HEK293 (cell line): ENCODE results near the gene RALY.

ENCODE experiments used
- CTCF ChIA-PET: fragments of 350-600 bp; formaldehyde crosslinking; extraction: SDS; loops from one replicate; lab custom pipeline; 2021; ENCODE audit warnings: antibody characterized with exemption; lab: Yijun Ruan, JAX
- POLR2A ChIA-PET: fragments of 300-600 bp; formaldehyde crosslinking; extraction: SDS; loops from one replicate; lab custom pipeline; 2020; ENCODE audit warnings: antibody characterized with exemption, inconsistent platforms; lab: Yijun Ruan, JAX
- H3K27ac ChIP-seq: fragments of 200-500 bp; sonication (Bioruptor generic); 2 replicates; pipeline ENCODE4 v1.5.1; 2014; ENCODE audit warnings: low read depth, low read length, control low read depth, inconsistent platforms; ENCODE audit errors: extremely low read depth
- H3K36me3 ChIP-seq, 2 experiments: fragments of 200-500 bp in 1 of 2; sonication (Bioruptor generic) in 1 of 2; 1 replicate in 1 of 2; 2 replicates in 1 of 2; pipeline ENCODE4 v1.5.1; 2014 to 2017; ENCODE audit warnings: inconsistent platforms in 2 of 2, low read length in 2 of 2; ENCODE audit not compliant: control insufficient read depth in 2 of 2, insufficient read depth in 1 of 2
- H3K4me1 ChIP-seq: fragments of 200-500 bp; sonication (Bioruptor generic); 2 replicates; pipeline ENCODE4 v1.5.1; 2014; ENCODE audit warnings: mild to moderate bottlenecking, low read length, inconsistent platforms; ENCODE audit not compliant: control insufficient read depth, insufficient read depth
- H3K4me3 ChIP-seq: 2 replicates; pipeline ENCODE4 v1.5.1; 2011; ENCODE audit warnings: low read depth, mild to moderate bottlenecking, control low read depth, low read length, moderate library complexity
- H3K9me3 ChIP-seq: fragments of 200-500 bp; sonication (Bioruptor generic); 2 replicates; pipeline ENCODE4 v1.5.1; 2014; ENCODE audit warnings: low read depth, low read length, inconsistent platforms; ENCODE audit not compliant: control insufficient read depth, insufficient read depth
- ATF2 ChIP-seq: fragments of 450-650 bp; formaldehyde crosslinking; IDR thresholded peaks from 2 replicates; pipeline ENCODE4 v1.5.1; 2016; ENCODE audit warnings: missing biosample characterization, missing genetic modification characterization, low read depth
- GLI4 ChIP-seq: fragments of 450-650 bp; formaldehyde crosslinking; IDR thresholded peaks from 2 replicates; pipeline ENCODE4 v1.5.1; 2016; ENCODE audit warnings: missing biosample characterization, missing genetic modification characterization
- KLF10 ChIP-seq: fragments of 450-650 bp; IDR thresholded peaks from 2 replicates; pipeline ENCODE4 v1.5.1; 2018; ENCODE audit warnings: missing biosample characterization, mild to moderate bottlenecking, missing genetic modification characterization
- RBAK ChIP-seq: fragments of 450-650 bp; formaldehyde crosslinking; IDR thresholded peaks from 2 replicates; pipeline ENCODE4 v1.5.1; 2016; ENCODE audit warnings: missing biosample characterization, missing genetic modification characterization
- REPIN1 ChIP-seq: fragments of 450-650 bp; formaldehyde crosslinking; IDR thresholded peaks from 2 replicates; pipeline ENCODE4 v1.5.1; 2017; ENCODE audit warnings: missing biosample characterization, missing genetic modification characterization, low read depth
- SP7 ChIP-seq: fragments of 450-650 bp; formaldehyde crosslinking; IDR thresholded peaks from 2 replicates; pipeline ENCODE4 v1.5.1; 2016; ENCODE audit warnings: missing biosample characterization, missing genetic modification characterization
- TCF7L2 ChIP-seq: IDR thresholded peaks from 2 replicates; pipeline ENCODE4 v1.6.1; 2011; ENCODE audit warnings: low read depth, mild to moderate bottlenecking, inconsistent platforms, low read length, moderate library complexity, borderline replicate concordance
- WT1 ChIP-seq: fragments of 450-650 bp; formaldehyde crosslinking; IDR thresholded peaks from 2 replicates; pipeline ENCODE4 v1.5.1; 2016; ENCODE audit warnings: missing biosample characterization, missing genetic modification characterization
- ZBTB48 ChIP-seq: fragments of 450-650 bp; formaldehyde crosslinking; IDR thresholded peaks from 2 replicates; pipeline ENCODE4 v1.5.1; 2016; ENCODE audit warnings: missing biosample characterization, missing genetic modification characterization
- ZFP3 ChIP-seq: fragments of 450-650 bp; formaldehyde crosslinking; IDR thresholded peaks from 2 replicates; pipeline ENCODE4 v1.5.1; 2016; ENCODE audit warnings: low read depth, missing biosample characterization, missing genetic modification characterization
- ZFP69B ChIP-seq: fragments of 450-650 bp; formaldehyde crosslinking; IDR thresholded peaks from 2 replicates; pipeline ENCODE4 v1.5.1; 2016; ENCODE audit warnings: missing biosample characterization, missing genetic modification characterization
- ZIC2 ChIP-seq: fragments of 450-650 bp; formaldehyde crosslinking; IDR thresholded peaks from 2 replicates; pipeline ENCODE4 v1.5.1; 2016; ENCODE audit warnings: missing biosample characterization, missing genetic modification characterization
- ZNF211 ChIP-seq: fragments of 450-650 bp; formaldehyde crosslinking; IDR thresholded peaks from 2 replicates; pipeline ENCODE4 v1.5.1; 2016; ENCODE audit warnings: low read depth, missing biosample characterization, missing genetic modification characterization
- ZNF24 ChIP-seq: fragments of 450-650 bp; formaldehyde crosslinking; IDR thresholded peaks from 2 replicates; pipeline ENCODE4 v1.5.1; 2016; ENCODE audit warnings: missing biosample characterization, missing genetic modification characterization
- ZNF366 ChIP-seq: fragments of 450-650 bp; formaldehyde crosslinking; conservative IDR thresholded peaks from 2 replicates; pipeline ENCODE4 v1.5.1; 2016; ENCODE audit warnings: missing biosample characterization, missing genetic modification characterization
- ZNF433 ChIP-seq: fragments of 450-650 bp; formaldehyde crosslinking; IDR thresholded peaks from 2 replicates; pipeline ENCODE4 v1.5.1; 2016; ENCODE audit warnings: missing biosample characterization, missing genetic modification characterization, low read depth
- ZNF521 ChIP-seq: fragments of 450-650 bp; formaldehyde crosslinking; IDR thresholded peaks from 2 replicates; pipeline ENCODE4 v1.5.1; 2017; ENCODE audit warnings: missing biosample characterization, mild to moderate bottlenecking, missing genetic modification characterization
- ZNF560 ChIP-seq: fragments of 450-650 bp; formaldehyde crosslinking; IDR thresholded peaks from 2 replicates; pipeline ENCODE4 v1.5.1; 2017; ENCODE audit warnings: missing biosample characterization, missing genetic modification characterization, borderline replicate concordance
- ZNF623 ChIP-seq: fragments of 450-650 bp; formaldehyde crosslinking; IDR thresholded peaks from 2 replicates; pipeline ENCODE4 v1.5.1; 2016; ENCODE audit warnings: missing biosample characterization, missing genetic modification characterization
- ZNF624 ChIP-seq: fragments of 450-650 bp; formaldehyde crosslinking; IDR thresholded peaks from 2 replicates; pipeline ENCODE4 v1.5.1; 2017; ENCODE audit warnings: missing biosample characterization, missing genetic modification characterization
- ZNF664 ChIP-seq: fragments of 450-650 bp; formaldehyde crosslinking; IDR thresholded peaks from 2 replicates; pipeline ENCODE4 v1.5.1; 2016; ENCODE audit warnings: missing biosample characterization, missing genetic modification characterization
- ZNF830 ChIP-seq: fragments of 450-650 bp; IDR thresholded peaks from 2 replicates; pipeline ENCODE4 v1.5.0; 2018; ENCODE audit warnings: missing biosample characterization, missing genetic modification characterization, low read depth, mild to moderate bottlenecking, moderate library complexity
- ZXDB ChIP-seq: fragments of 450-650 bp; formaldehyde crosslinking; IDR thresholded peaks from 2 replicates; pipeline ENCODE4 v1.5.1; 2016; ENCODE audit warnings: missing biosample characterization, missing genetic modification characterization
- TF ChIP-seq, protein P1 (sequence below): fragments of 450-650 bp; formaldehyde crosslinking; IDR thresholded peaks from 2 replicates; pipeline ENCODE4 v1.5.1; 2016; ENCODE audit warnings: missing biosample characterization, missing genetic modification characterization, borderline replicate concordance
- TF ChIP-seq, protein P2 (sequence below): fragments of 450-650 bp; formaldehyde crosslinking; IDR thresholded peaks from 2 replicates; pipeline ENCODE4 v1.5.1; 2017; ENCODE audit warnings: missing biosample characterization, mild to moderate bottlenecking, missing genetic modification characterization, moderate library complexity

Gene RALY

GRCh38 chr20:34033903-34034302 is 40.2 kb downstream of the RALY start:
- H3K27ac ChIP-seq, result no peak overlapping the region
- H3K4me1 ChIP-seq, result peaks cover 2% of the 10 kb centered on the region; the same call in 1 of the 2 replicates
- H3K36me3 ChIP-seq, result peaks cover 0 to 26% of the 10 kb centered on the region in 2 experiments; a peak in 2 of 3 replicates
- H3K4me3 ChIP-seq, result no peak overlapping the region
- POLR2A ChIA-PET, result no interaction called here
- CTCF ChIA-PET, result interaction anchor here (0.8 kb wide), 1 partner anchor 9 kb away, joined by 3 read pairs; no protein-coding TSS in a partner anchor
- TF ChIP-seq ZIC2 (peak; percentile 73), ZNF623 (tag by site-specific recombination) (no peak)
- H3K9me3 ChIP-seq, result no peaks in the 10 kb centered on the region

DNA sequence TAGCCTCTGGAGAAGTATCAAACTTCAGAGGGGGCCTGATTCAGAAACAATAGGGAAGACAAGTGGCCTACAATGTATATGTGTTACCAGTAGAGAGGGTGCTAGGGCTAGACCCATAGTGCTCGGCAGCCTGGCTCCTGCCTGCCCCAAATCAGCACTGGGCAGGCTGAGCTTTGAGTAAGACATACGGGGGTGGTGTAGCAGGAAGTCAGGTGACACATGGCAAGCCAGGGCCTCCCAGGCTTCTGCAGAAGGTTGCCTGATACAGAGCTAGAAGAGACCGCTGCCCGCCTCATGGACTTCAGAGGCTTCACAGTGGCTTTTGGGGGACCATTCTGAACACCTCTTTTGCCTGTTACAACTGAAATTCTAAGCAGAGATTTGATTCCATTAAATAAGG is 43.4 kb downstream of the RALY start:
- H3K9me3 ChIP-seq, result no peaks in the 10 kb centered on the region
- ChIA-PET CTCF (interaction anchor here (0.6 kb wide), 1 partner anchor 244 kb away, joined by 6 read pairs; no protein-coding TSS in a partner anchor), POLR2A (no interaction called here)
- TF ChIP-seq REPIN1 (tag by site-specific recombination), result no peak
- TF ChIP-seq WT1, result no peak
- no peak overlapping the region for H3K27ac ChIP-seq
- H3K4me1 ChIP-seq, result peaks cover 2% of the 10 kb centered on the region; the same call in 1 of the 2 replicates
- peaks cover 0 to 21% of the 10 kb centered on the region in 2 experiments; a peak in 2 of 3 replicates for H3K36me3 ChIP-seq
- no peak overlapping the region for H3K4me3 ChIP-seq

DNA sequence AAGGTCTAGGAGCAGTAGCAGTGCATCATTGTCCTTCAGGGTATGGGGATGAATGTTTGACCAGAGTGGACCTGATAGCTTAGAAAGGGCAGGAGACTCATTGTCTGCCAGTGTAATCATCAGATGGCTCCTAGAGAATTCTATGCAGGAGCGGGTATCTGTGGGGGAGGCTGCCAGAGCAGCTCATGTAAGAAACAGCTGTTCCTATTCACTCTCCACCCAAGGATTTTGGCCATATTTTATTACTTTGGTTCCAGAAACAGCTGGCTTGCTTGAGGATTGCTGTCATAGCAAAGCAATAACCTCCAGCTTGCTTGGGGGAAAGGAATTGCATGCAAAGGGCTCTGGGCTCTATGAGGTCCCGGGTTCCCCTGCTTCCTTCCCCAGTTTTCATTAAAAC is 44.1 kb downstream of the RALY start:
- CTCF ChIA-PET, result interaction anchor here (0.6 kb wide), 1 partner anchor 245 kb away, joined by 6 read pairs; no protein-coding TSS in a partner anchor
- H3K27ac ChIP-seq, result no peak overlapping the region
- no peak for TF ChIP-seq ZNF433 (tag by site-specific recombination)
- TF ChIP-seq ZNF24 (tag by site-specific recombination), result no peak
- no peak for TF ChIP-seq ATF2
- TF ChIP-seq, protein P1, sequence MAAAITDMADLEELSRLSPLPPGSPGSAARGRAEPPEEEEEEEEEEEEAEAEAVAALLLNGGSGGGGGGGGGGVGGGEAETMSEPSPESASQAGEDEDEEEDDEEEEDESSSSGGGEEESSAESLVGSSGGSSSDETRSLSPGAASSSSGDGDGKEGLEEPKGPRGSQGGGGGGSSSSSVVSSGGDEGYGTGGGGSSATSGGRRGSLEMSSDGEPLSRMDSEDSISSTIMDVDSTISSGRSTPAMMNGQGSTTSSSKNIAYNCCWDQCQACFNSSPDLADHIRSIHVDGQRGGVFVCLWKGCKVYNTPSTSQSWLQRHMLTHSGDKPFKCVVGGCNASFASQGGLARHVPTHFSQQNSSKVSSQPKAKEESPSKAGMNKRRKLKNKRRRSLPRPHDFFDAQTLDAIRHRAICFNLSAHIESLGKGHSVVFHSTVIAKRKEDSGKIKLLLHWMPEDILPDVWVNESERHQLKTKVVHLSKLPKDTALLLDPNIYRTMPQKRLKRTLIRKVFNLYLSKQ (tag by site-specific recombination), result no peak
- no peak for TF ChIP-seq RBAK
- TF ChIP-seq TCF7L2, result no peak
- TF ChIP-seq, all 188 proteins: peak for 0
- Histone ChIP-seq H3K4me3 (no peak overlapping the region), H3K36me3 (peaks cover 0 to 14% of the 10 kb centered on the region in 2 experiments; a peak in 1 of 3 replicates), H3K9me3 (no peaks in the 10 kb centered on the region), H3K4me1 (peaks cover 4% of the 10 kb centered on the region)
- POLR2A ChIA-PET, result no interaction called here

DNA sequence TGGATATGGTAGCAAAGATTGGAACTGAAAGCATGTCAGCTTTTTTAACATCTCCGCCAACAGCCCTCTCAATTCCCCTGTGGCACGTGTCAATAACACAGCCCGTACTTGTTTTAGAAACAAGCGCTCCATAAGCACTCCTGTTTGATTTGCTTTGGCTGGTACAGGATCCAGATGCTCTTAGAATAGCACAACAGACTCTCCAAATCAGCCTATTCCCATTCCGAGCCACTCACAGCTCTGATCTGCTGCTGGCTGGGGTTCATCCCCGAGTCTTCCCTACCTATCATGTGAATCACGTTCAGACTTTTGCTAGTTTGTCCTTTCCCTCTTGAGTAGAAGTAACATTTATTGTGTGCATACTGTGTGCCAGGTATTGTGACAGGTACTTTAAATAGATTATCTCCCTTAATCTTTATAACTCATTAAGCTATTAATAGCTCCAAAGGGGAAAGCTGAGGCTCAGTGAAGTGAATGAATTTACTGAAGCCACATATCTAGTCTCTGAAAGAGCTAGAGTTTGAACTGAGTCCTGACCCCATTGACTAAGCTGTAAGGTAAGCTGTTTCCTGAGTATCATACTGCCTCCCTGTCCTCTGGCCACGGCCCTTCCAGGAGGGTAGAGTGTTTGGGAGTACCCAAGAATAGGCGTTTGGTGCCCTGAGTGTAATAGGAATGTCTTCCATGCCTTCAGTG is 46.7 kb downstream of the RALY start:
- ChIA-PET CTCF (interaction anchor here (0.5 kb wide), 1 partner anchor 589 kb away, joined by 3 read pairs; no protein-coding TSS in a partner anchor), POLR2A (no interaction called here)
- TF ChIP-seq ZBTB48 (tag by site-specific recombination) (no peak), SP7 (tag by site-specific recombination) (no peak), GLI4 (tag by site-specific recombination) (no peak), REPIN1 (tag by site-specific recombination) (no peak), ZFP3 (tag by site-specific recombination) (no peak), ZXDB (tag by site-specific recombination) (no peak), ZNF664 (no peak), ZNF830 (tag by site-specific recombination) (no peak), ZNF624 (tag by site-specific recombination) (no peak), ZNF560 (tag by site-specific recombination) (no peak), ZFP69B (tag by site-specific recombination) (no peak), ZNF366 (tag by site-specific recombination) (no peak), KLF10 (no peak), ZNF211 (no peak), ZNF521 (no peak)
- TF ChIP-seq, protein P2, sequence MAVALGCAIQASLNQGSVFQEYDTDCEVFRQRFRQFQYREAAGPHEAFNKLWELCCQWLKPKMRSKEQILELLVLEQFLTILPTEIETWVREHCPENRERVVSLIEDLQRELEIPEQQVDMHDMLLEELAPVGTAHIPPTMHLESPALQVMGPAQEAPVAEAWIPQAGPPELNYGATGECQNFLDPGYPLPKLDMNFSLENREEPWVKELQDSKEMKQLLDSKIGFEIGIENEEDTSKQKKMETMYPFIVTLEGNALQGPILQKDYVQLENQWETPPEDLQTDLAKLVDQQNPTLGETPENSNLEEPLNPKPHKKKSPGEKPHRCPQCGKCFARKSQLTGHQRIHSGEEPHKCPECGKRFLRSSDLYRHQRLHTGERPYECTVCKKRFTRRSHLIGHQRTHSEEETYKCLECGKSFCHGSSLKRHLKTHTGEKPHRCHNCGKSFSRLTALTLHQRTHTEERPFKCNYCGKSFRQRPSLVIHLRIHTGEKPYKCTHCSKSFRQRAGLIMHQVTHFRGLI (tag by site-specific recombination), result no peak

More for the DNA sequence above, 46.7 kb downstream of the RALY start:
- Histone ChIP-seq H3K4me1 (peaks cover 4% of the 10 kb centered on the region), H3K36me3 (no peaks in the 10 kb centered on the region), H3K9me3 (no peaks in the 10 kb centered on the region), H3K4me3 (no peak overlapping the region), H3K27ac (no peak overlapping the region)
